EH (cell line): ENCODE results near the gene BCL2L1.
"Not testable (repeated sequence)": the region's sequence is repeated elsewhere in the genome, so short reads cannot be mapped to it uniquely, and the experiment has no call there.

Experiments
- DNase-seq: peaks from one replicate; pipeline ENCODE4 v3.0.0-alpha.2; 2015; ENCODE audit warnings: low read depth

BCL2L1 gene

DNA sequence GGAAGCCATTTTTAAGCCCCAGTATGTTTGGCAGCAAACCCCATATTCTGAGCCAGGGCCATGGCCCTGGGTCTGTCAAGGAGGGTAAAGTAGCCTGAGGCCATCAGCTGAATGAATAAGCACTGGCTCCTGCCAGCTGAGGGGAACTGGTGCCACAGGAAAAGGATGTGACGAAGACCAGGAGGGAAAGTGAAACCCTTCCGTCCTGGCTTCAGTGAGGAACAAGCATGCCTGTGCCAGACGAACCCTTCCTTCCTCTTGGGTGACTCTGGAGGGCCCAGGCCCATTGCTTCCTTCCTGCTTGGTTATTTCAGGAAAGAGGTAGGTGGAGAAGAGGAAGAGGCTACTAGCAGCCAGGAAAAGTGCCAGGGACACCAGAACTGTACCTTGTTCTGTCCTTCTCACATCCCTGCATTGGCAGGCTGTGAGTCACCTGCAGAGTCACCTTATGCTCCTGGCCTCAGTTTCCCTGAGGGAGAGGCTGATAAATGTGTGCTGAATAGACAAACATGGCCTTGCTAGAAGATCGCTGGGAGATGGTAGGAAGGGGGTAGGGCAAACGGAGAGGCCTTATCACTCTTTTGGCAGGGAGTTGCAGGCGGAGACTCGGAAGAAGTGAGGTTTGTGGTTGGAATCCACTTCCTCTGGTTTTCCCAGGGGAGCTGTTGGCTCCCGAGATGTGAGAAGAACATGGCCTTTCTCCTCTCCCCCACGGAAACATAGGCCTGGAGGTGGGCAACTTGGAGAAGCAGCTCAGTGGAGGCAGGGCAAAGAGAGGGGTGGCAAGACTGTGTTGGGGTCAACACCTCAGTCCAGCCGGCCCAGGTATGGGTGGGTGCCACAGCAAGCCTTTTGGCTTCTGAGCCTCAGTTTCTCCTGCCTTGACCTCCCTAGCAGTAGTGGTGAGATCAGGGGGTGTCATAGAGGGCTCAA, 47.5 kb downstream of the BCL2L1 start:
- peak; percentile 82 for DNase-seq

DNA sequence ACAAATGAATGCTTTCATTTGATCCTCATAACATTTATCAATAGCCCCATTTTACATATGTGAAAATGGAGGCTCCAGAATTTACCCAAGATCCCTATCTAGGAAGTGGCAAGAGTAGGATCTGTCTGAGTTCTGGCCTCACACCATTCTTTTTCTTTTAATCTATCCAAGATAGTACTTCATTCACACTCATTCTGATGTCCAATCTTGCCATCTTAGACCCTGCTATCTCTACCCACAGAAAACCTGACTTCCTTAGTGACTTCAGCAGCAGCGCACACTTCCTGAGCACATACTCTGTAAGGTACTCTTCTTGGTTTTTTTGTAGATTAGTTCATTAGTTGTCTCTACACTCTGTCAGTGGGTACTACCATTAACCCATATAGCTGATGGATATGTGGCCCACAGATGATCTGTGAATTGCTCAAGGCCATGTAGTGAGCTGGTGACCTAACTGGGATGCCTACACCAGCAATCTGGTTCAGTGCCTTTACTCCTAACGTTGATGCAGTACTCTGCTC, 48.7 kb downstream of the BCL2L1 start:
- DNase-seq, result no peak

GRCh38 chr20:31673435-31673834, 49.2 kb downstream of the BCL2L1 start:
- DNase-seq, result no peak

DNA sequence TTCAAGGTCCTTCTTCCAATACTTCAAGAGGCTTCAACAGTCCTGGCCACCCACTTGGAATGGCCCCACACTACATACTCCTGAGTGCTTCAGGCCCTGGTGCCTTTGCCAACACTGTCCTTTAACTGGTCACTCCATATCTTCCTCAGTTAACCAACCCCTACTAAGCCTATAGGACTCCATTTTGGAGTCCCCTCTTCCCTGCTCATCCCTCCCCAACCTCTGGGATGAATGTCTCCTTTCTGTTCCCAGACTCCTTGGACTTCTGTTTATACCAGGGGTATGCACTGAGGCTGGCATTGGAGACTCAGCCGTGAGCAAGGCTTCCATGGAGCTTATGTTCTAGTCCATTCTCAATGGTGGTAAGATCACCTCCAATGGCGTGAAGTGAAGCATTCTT, 51.3 kb downstream of the BCL2L1 start:
- DNase-seq, result no peak

- peak; percentile 48 for DNase-seq
Observed at GRCh38 chr20:31670371-31671228, 52.1 kb downstream of the BCL2L1 start.

GRCh38 chr20:31669876-31670275, 52.8 kb downstream of the BCL2L1 start:
- DNase-seq, result no peak

GRCh38 chr20:31668944-31669343, 53.7 kb downstream of the BCL2L1 start:
- not testable (repeated sequence) for DNase-seq

- DNase-seq, result no peak
Observed at GRCh38 chr20:31667315-31668285, 55.1 kb downstream of the BCL2L1 start.

- no peak for DNase-seq
Observed at GRCh38 chr20:31666258-31667042, 56.2 kb downstream of the BCL2L1 start.

- DNase-seq, result no peak
Observed at GRCh38 chr20:31665753-31666152, 56.9 kb downstream of the BCL2L1 start.

GRCh38 chr20:31664696-31665354, 57.8 kb downstream of the BCL2L1 start:
- no peak for DNase-seq

DNA sequence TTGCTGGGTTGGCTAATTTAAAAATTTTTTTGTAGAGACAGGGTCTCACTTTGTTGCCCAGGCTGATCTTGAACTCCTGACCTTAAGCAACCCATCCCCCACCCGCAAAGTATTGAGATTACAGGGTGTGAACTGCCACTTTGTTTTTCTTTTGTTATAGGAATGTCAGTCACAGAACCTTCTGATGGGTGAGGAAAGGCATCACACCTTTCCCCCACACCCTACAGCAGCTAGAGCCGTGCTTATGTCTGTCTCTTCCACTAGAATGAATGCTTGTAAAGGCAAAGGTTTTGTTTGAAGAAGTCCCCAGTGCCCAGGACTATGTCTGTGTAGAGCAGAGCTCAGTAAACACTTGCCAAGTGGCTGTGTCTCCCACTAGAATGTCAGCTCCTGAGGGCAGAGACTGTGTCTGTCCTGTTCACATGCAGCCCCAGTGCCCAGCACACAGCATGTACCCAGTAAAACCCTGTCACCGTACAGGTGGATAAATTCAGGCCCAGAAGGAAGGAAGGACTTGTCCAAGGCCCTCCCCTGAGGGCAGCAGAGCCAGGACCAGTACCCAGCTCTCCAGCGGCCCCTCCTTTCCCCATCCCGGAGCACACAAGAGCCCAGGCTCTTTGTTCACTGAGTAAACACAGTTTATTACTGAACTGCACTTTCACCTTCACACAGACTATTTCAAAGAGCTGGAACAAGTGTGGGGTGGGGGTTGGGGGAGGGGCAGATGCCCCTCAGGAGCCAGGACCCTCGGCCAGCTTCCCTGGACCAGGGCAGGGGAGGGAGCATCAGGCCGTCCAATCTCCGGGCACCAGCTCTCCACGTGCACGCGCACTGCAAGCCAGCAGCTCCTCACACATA, 58.6 kb downstream of the BCL2L1 start:
- no peak for DNase-seq

- DNase-seq, result peak; percentile 36
Observed at GRCh38 chr20:31663524-31663837, 59.2 kb downstream of the BCL2L1 start.

DNA sequence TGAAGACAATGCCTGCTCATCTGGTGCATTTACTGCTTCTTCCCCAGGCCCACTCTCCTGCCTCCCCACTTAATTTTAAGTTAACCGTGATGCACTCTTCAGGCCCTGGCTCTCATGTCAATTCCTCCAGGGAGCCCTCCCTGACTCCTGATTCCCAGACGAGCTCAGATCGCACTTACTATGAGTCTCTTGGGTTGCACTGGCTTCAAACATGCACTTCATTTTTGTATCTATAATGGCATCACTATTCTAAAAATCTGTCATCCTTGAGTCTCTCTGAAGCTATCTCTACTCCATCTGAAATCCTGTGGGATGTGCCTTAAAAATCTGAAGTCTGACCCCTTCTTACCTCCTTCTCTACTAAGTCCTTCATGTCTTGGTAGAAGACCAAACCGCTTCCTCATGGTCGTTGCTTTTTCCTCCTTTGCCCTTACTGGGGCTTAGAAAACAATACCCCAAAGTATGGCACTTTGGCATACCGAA, 60.3 kb downstream of the BCL2L1 start:
- no peak for DNase-seq

- peak; percentile 82 for DNase-seq
Observed at GRCh38 chr20:31661625-31662371, 60.9 kb downstream of the BCL2L1 start.

- DNase-seq, result no peak
Observed at GRCh38 chr20:31654534-31654933, 68.1 kb downstream of the BCL2L1 start.

DNA sequence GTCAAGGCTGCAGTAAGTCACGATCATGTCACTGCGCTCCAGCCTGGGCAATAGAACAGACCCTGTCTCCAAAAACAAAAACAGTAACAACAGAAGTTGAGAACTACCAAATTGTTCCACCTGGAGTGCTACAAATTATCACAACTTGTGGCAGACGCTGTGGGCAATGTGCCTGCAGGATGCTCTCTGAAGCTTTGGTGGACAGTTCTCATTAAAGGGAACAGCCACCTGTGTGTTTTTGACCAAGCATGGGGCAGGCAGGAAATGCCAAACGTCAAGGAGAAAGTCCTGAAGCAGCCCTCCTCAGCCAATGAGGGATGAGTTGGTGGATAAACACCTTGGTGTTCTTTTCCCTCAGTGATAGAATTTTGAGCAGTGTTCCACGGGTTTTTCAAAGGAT, 69.1 kb downstream of the BCL2L1 start:
- DNase-seq, result no peak

DNA sequence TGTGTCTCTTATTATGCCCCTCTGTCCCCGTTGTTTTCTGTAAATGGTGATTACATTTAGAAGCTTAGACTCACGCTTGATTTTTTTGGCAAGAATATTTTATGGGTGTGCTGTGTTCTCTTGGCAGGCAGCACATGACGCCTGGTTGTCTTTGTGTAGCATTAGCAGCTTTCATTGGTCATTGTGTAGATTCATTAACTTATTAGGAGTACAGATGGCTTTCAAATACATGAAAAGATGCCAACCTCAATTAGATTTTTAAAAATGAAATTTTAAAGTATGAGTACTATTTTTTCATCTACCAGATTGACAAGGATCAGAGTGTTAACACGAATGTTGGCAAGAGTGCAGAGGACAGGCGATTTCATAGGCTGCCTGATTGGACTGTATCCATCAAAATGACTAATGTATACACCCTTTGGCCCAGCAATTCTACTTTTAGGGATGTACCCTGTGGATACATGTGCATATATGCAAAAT, 69.7 kb downstream of the BCL2L1 start:
- peak; percentile 81 for DNase-seq
